HEK293 (cell line): Measurements from ENCODE around the gene C14orf93.
A peak's percentile ranks its signal among the peaks of the same experiment; 100 is the strongest.

Source experiments
- KLF1 ChIP-seq: fragments of 450-650 bp; formaldehyde crosslinking; IDR thresholded peaks from 2 replicates; pipeline ENCODE4 v1.5.1; 2016; ENCODE audit warnings: missing biosample characterization, missing genetic modification characterization
- KLF10 ChIP-seq: fragments of 450-650 bp; IDR thresholded peaks from 2 replicates; pipeline ENCODE4 v1.5.1; 2018; ENCODE audit warnings: missing biosample characterization, mild to moderate bottlenecking, missing genetic modification characterization
- KLF7 ChIP-seq: fragments of 450-650 bp; formaldehyde crosslinking; IDR thresholded peaks from 2 replicates; pipeline ENCODE4 v1.5.1; 2016; ENCODE audit warnings: missing biosample characterization, missing genetic modification characterization, borderline replicate concordance
- OSR2 ChIP-seq: fragments of 450-650 bp; formaldehyde crosslinking; IDR thresholded peaks from 2 replicates; pipeline ENCODE4 v1.5.1; 2016; ENCODE audit warnings: missing biosample characterization, missing genetic modification characterization
- OVOL3 ChIP-seq: fragments of 450-650 bp; formaldehyde crosslinking; IDR thresholded peaks from 2 replicates; pipeline ENCODE4 v1.5.1; 2016; ENCODE audit warnings: missing biosample characterization, missing genetic modification characterization
- REPIN1 ChIP-seq: fragments of 450-650 bp; formaldehyde crosslinking; IDR thresholded peaks from 2 replicates; pipeline ENCODE4 v1.5.1; 2017; ENCODE audit warnings: missing biosample characterization, missing genetic modification characterization, low read depth
- SP7 ChIP-seq: fragments of 450-650 bp; formaldehyde crosslinking; IDR thresholded peaks from 2 replicates; pipeline ENCODE4 v1.5.1; 2016; ENCODE audit warnings: missing biosample characterization, missing genetic modification characterization
- TCF7L2 ChIP-seq: IDR thresholded peaks from 2 replicates; pipeline ENCODE4 v1.6.1; 2011; ENCODE audit warnings: low read depth, mild to moderate bottlenecking, inconsistent platforms, low read length, moderate library complexity, borderline replicate concordance
- WT1 ChIP-seq: fragments of 450-650 bp; formaldehyde crosslinking; IDR thresholded peaks from 2 replicates; pipeline ENCODE4 v1.5.1; 2016; ENCODE audit warnings: missing biosample characterization, missing genetic modification characterization
- ZBTB20 ChIP-seq: fragments of 450-650 bp; formaldehyde crosslinking; IDR thresholded peaks from 2 replicates; pipeline ENCODE4 v1.5.1; 2016; ENCODE audit warnings: missing biosample characterization, missing genetic modification characterization
- ZBTB21 ChIP-seq: fragments of 450-650 bp; formaldehyde crosslinking; IDR thresholded peaks from 2 replicates; pipeline ENCODE4 v1.5.1; 2017; ENCODE audit warnings: missing biosample characterization, missing genetic modification characterization
- ZFP41 ChIP-seq: fragments of 450-650 bp; formaldehyde crosslinking; IDR thresholded peaks from 2 replicates; pipeline ENCODE4 v1.5.1; 2016; ENCODE audit warnings: missing biosample characterization, missing genetic modification characterization, borderline replicate concordance
- ZNF16 ChIP-seq: fragments of 450-650 bp; formaldehyde crosslinking; IDR thresholded peaks from 2 replicates; pipeline ENCODE4 v1.5.1; 2016; ENCODE audit warnings: low read depth, missing biosample characterization, missing genetic modification characterization
- ZNF211 ChIP-seq: fragments of 450-650 bp; formaldehyde crosslinking; IDR thresholded peaks from 2 replicates; pipeline ENCODE4 v1.5.1; 2016; ENCODE audit warnings: low read depth, missing biosample characterization, missing genetic modification characterization
- ZNF23 ChIP-seq: fragments of 450-650 bp; formaldehyde crosslinking; IDR thresholded peaks from 2 replicates; pipeline ENCODE4 v1.5.1; 2016; ENCODE audit warnings: missing biosample characterization, missing genetic modification characterization, borderline replicate concordance
- ZNF292 ChIP-seq: fragments of 450-650 bp; formaldehyde crosslinking; IDR thresholded peaks from 2 replicates; pipeline ENCODE4 v1.5.1; 2016; ENCODE audit warnings: low read depth, missing biosample characterization, missing genetic modification characterization, borderline replicate concordance
- ZNF324 ChIP-seq: fragments of 450-650 bp; formaldehyde crosslinking; IDR thresholded peaks from 2 replicates; pipeline ENCODE4 v1.5.1; 2016; ENCODE audit warnings: missing biosample characterization, missing genetic modification characterization
- ZNF341 ChIP-seq: fragments of 450-650 bp; formaldehyde crosslinking; IDR thresholded peaks from 2 replicates; pipeline ENCODE4; 2016; ENCODE audit warnings: low read depth, missing biosample characterization, missing genetic modification characterization
- ZNF423 ChIP-seq: fragments of 450-650 bp; formaldehyde crosslinking; IDR thresholded peaks from 2 replicates; pipeline ENCODE4 v1.5.1; 2016; ENCODE audit warnings: missing biosample characterization, missing genetic modification characterization
- ZNF501 ChIP-seq: fragments of 450-650 bp; formaldehyde crosslinking; IDR thresholded peaks from 2 replicates; pipeline ENCODE4 v1.5.1; 2016; ENCODE audit warnings: missing biosample characterization, missing genetic modification characterization
- ZNF548 ChIP-seq: fragments of 450-650 bp; formaldehyde crosslinking; IDR thresholded peaks from 2 replicates; pipeline ENCODE4 v1.5.1; 2016; ENCODE audit warnings: missing biosample characterization, missing genetic modification characterization
- ZNF600 ChIP-seq: fragments of 450-650 bp; formaldehyde crosslinking; IDR thresholded peaks from 2 replicates; pipeline ENCODE4 v1.5.1; 2016; ENCODE audit warnings: missing biosample characterization, missing genetic modification characterization
- ZNF677 ChIP-seq: fragments of 450-650 bp; IDR thresholded peaks from 2 replicates; pipeline ENCODE4 v1.5.0; 2018; ENCODE audit warnings: missing biosample characterization, mild to moderate bottlenecking, missing genetic modification characterization, moderate library complexity
- ZNF776 ChIP-seq: fragments of 450-650 bp; formaldehyde crosslinking; IDR thresholded peaks from 2 replicates; pipeline ENCODE4 v1.5.0; 2017; ENCODE audit warnings: missing biosample characterization, missing genetic modification characterization, borderline replicate concordance
- ZNF791 ChIP-seq: fragments of 450-650 bp; formaldehyde crosslinking; IDR thresholded peaks from 2 replicates; pipeline ENCODE4 v1.5.1; 2016; ENCODE audit warnings: missing biosample characterization, missing genetic modification characterization
- ZSCAN30 ChIP-seq: fragments of 450-650 bp; IDR thresholded peaks from 2 replicates; pipeline ENCODE4 v1.5.1; 2018; ENCODE audit warnings: missing biosample characterization, mild to moderate bottlenecking, missing genetic modification characterization, moderate library complexity
- TF ChIP-seq, protein P1 (sequence below): fragments of 450-650 bp; formaldehyde crosslinking; IDR thresholded peaks from 2 replicates; pipeline ENCODE4 v1.5.1; 2017; ENCODE audit warnings: missing biosample characterization, missing genetic modification characterization
- TF ChIP-seq, protein P2 (sequence below): fragments of 450-650 bp; formaldehyde crosslinking; IDR thresholded peaks from 2 replicates; pipeline ENCODE4 v1.5.1; 2017; ENCODE audit warnings: missing biosample characterization, missing genetic modification characterization
- TF ChIP-seq, protein P3 (sequence below): fragments of 450-650 bp; formaldehyde crosslinking; IDR thresholded peaks from 2 replicates; pipeline ENCODE4 v1.5.1; 2017; ENCODE audit warnings: missing biosample characterization, missing genetic modification characterization
- TF ChIP-seq, protein P4 (sequence below): fragments of 450-650 bp; formaldehyde crosslinking; conservative IDR thresholded peaks from 2 replicates; pipeline ENCODE4 v1.5.1; 2016; ENCODE audit warnings: low read depth, missing biosample characterization, missing genetic modification characterization

C14orf93 gene

DNA sequence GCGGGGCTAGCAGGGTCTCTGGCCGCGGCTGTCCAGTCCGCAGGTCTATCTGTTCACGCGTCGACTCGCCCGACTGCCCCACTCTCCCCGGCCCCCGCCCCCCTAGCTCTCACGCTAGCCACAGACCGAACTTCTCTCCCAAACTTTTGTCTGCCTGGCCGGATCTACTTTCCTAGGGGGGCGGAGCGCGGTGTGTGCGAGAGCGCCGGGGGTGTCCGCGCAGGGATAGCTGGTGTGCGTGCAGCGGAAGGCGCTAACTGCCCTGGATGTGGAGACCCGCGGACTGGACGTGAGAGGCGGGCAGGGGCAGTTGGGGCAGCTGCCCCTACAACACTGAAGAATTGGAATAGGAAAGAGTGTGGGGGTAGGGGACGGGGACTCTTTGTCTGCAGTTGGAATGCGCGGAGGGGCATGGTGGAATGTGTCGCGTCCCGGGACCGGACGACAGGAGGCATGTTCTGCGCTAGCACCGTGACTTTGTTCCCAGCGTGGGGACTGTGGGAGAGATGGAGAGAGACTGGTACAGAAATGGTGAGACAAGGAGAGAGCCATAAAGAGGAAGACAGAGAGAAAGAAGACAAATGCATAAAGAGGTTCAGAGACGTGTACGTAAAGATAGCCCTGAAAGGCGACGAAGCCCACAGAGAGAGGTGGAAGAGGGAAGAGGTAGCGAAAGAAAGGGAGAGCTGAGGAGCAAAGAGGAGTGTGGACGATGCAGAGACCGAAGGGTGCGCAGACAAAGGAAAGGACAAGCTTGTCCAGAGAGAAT is 27.3 kb downstream of the C14orf93 start, which contains the start of gene AJUBA (continued):
- TF ChIP-seq ZBTB21 (peak; percentile 88), KLF1 (tag by site-specific recombination) (peak; percentile 91), ZNF548 (no peak; the same call in 1 of the 2 replicates), ZNF211 (no peak; the same call in 1 of the 2 replicates), ZNF776 (no peak), ZNF423 (tag by site-specific recombination) (peak; percentile 72; the same call in 1 of the 2 replicates), ZNF600 (tag by site-specific recombination) (peak; percentile 98), ZNF501 (tag by site-specific recombination) (peak; percentile 99), ZNF677 (tag by site-specific recombination) (no peak), ZNF324 (peak; percentile 99), OVOL3 (tag by site-specific recombination) (peak; percentile 75), SP7 (tag by site-specific recombination) (peak; percentile 98), KLF7 (tag by site-specific recombination) (peak; percentile 97), TCF7L2 (no peak), ZFP41 (tag by site-specific recombination) (no peak; the same call in 1 of the 2 replicates), KLF10 (peak; percentile 90), ZNF23 (tag by site-specific recombination) (peak; percentile 29; the same call in 1 of the 2 replicates), ZBTB20 (peak; percentile 58; the same call in 1 of the 2 replicates), WT1 (peak; percentile 68), ZNF341 (tag by site-specific recombination) (peak; percentile 72), REPIN1 (tag by site-specific recombination) (peak; percentile 99), ZNF292 (no peak), ZNF16 (tag by site-specific recombination) (0 out of 2 replicates have a peak, but pooled peaks have one; percentile 42), OSR2 (peak; percentile 61), ZSCAN30 (tag by site-specific recombination) (peak; percentile 92), ZNF791 (tag by site-specific recombination) (peak; percentile 60; the same call in 1 of the 2 replicates)
- TF ChIP-seq, protein P1, sequence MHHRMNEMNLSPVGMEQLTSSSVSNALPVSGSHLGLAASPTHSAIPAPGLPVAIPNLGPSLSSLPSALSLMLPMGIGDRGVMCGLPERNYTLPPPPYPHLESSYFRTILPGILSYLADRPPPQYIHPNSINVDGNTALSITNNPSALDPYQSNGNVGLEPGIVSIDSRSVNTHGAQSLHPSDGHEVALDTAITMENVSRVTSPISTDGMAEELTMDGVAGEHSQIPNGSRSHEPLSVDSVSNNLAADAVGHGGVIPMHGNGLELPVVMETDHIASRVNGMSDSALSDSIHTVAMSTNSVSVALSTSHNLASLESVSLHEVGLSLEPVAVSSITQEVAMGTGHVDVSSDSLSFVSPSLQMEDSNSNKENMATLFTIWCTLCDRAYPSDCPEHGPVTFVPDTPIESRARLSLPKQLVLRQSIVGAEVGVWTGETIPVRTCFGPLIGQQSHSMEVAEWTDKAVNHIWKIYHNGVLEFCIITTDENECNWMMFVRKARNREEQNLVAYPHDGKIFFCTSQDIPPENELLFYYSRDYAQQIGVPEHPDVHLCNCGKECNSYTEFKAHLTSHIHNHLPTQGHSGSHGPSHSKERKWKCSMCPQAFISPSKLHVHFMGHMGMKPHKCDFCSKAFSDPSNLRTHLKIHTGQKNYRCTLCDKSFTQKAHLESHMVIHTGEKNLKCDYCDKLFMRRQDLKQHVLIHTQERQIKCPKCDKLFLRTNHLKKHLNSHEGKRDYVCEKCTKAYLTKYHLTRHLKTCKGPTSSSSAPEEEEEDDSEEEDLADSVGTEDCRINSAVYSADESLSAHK = peak; percentile 72
- TF ChIP-seq, protein P2, sequence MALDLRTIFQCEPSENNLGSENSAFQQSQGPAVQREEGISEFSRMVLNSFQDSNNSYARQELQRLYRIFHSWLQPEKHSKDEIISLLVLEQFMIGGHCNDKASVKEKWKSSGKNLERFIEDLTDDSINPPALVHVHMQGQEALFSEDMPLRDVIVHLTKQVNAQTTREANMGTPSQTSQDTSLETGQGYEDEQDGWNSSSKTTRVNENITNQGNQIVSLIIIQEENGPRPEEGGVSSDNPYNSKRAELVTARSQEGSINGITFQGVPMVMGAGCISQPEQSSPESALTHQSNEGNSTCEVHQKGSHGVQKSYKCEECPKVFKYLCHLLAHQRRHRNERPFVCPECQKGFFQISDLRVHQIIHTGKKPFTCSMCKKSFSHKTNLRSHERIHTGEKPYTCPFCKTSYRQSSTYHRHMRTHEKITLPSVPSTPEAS (tag by site-specific recombination) = peak; percentile 81
- TF ChIP-seq, protein P3, sequence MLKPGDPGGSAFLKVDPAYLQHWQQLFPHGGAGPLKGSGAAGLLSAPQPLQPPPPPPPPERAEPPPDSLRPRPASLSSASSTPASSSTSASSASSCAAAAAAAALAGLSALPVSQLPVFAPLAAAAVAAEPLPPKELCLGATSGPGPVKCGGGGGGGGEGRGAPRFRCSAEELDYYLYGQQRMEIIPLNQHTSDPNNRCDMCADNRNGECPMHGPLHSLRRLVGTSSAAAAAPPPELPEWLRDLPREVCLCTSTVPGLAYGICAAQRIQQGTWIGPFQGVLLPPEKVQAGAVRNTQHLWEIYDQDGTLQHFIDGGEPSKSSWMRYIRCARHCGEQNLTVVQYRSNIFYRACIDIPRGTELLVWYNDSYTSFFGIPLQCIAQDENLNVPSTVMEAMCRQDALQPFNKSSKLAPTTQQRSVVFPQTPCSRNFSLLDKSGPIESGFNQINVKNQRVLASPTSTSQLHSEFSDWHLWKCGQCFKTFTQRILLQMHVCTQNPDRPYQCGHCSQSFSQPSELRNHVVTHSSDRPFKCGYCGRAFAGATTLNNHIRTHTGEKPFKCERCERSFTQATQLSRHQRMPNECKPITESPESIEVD (tag by site-specific recombination) = peak; percentile 48; the same call in 1 of the 2 replicates
- TF ChIP-seq, protein P4, sequence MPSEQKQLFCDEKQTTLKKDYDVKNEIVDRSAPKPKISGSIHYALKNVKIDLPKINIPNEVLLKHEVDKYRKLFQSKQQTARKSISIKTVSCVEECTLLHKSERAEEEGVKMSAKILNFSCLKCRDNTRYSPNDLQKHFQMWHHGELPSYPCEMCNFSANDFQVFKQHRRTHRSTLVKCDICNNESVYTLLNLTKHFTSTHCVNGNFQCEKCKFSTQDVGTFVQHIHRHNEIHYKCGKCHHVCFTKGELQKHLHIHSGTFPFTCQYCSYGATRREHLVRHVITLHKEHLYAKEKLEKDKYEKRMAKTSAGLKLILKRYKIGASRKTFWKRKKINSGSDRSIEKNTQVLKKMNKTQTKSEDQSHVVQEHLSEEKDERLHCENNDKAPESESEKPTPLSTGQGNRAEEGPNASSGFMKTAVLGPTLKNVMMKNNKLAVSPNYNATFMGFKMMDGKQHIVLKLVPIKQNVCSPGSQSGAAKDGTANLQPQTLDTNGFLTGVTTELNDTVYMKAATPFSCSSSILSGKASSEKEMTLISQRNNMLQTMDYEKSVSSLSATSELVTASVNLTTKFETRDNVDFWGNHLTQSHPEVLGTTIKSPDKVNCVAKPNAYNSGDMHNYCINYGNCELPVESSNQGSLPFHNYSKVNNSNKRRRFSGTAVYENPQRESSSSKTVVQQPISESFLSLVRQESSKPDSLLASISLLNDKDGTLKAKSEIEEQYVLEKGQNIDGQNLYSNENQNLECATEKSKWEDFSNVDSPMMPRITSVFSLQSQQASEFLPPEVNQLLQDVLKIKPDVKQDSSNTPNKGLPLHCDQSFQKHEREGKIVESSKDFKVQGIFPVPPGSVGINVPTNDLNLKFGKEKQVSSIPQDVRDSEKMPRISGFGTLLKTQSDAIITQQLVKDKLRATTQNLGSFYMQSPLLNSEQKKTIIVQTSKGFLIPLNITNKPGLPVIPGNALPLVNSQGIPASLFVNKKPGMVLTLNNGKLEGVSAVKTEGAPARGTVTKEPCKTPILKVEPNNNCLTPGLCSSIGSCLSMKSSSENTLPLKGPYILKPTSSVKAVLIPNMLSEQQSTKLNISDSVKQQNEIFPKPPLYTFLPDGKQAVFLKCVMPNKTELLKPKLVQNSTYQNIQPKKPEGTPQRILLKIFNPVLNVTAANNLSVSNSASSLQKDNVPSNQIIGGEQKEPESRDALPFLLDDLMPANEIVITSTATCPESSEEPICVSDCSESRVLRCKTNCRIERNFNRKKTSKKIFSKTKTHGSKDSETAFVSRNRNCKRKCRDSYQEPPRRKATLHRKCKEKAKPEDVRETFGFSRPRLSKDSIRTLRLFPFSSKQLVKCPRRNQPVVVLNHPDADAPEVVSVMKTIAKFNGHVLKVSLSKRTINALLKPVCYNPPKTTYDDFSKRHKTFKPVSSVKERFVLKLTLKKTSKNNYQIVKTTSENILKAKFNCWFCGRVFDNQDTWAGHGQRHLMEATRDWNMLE (tag by site-specific recombination) = 0 out of 2 replicates have a peak, but pooled peaks have one; percentile 27
